LNCaP clone FGC (cell line): ENCODE results near the gene ITPR1.

ENCODE experiments used
- DNase-seq: peaks from one replicate; pipeline ENCODE4 v3.0.0-alpha.2; 2011; ENCODE audit warnings: low read depth
- H3K4me3 ChIP-seq: 2 replicates; pipeline ENCODE4 v1.5.1; 2011; ENCODE audit warnings: mild to moderate bottlenecking, low read depth, low read length, control low read depth
- TF ChIP-seq, protein P1 (sequence below): IDR thresholded peaks from 2 replicates; pipeline ENCODE4 v1.5.1; 2012; ENCODE audit warnings: mild to moderate bottlenecking; ENCODE audit not compliant: control insufficient read depth, insufficient read depth; ENCODE audit errors: extremely low read depth

Gene ITPR1

DNA sequence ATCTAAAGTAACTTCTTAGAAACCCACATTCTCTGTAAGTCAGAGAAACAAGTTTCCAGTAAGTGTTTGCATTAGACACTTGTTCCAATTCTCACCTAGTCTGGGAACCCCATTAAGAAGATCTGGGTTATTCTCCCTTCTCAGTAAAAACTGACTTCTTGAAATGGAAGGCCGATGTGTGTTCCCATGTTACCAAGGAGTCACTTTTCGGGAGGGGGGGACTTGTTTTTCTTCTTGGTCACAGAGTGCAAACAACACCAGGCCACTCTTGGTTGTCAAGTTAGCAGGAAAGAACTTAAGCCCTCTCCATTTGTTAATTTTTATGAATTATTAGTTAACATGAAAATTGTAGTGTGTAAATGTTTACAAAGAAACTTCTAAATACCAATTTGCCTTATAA is 55.6 kb downstream of the ITPR1 start:
- TF ChIP-seq, protein P1, sequence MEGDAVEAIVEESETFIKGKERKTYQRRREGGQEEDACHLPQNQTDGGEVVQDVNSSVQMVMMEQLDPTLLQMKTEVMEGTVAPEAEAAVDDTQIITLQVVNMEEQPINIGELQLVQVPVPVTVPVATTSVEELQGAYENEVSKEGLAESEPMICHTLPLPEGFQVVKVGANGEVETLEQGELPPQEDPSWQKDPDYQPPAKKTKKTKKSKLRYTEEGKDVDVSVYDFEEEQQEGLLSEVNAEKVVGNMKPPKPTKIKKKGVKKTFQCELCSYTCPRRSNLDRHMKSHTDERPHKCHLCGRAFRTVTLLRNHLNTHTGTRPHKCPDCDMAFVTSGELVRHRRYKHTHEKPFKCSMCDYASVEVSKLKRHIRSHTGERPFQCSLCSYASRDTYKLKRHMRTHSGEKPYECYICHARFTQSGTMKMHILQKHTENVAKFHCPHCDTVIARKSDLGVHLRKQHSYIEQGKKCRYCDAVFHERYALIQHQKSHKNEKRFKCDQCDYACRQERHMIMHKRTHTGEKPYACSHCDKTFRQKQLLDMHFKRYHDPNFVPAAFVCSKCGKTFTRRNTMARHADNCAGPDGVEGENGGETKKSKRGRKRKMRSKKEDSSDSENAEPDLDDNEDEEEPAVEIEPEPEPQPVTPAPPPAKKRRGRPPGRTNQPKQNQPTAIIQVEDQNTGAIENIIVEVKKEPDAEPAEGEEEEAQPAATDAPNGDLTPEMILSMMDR: no peak
- H3K4me3 ChIP-seq: no peak overlapping the region
- no peak for DNase-seq

DNA sequence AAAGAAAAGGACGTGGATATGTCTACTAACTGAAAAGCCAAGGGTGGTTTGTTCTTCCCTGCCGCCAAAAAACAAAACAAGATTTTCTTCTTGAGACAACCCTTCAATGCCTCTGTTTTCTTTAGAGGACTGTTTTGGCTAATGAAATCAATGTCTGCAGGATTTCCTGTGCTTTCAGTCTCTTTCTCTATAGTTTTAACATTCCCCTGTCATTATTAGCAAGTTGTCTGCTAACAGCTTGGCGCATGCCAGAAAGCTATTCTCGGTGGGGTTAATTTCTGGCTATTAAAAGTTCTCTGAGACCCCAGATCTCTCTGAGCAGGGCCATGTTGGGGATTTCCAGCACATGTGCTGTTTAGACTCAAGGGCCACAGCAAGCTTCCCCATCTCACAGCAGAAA is 56.7 kb downstream of the ITPR1 start:
- TF ChIP-seq, protein P1: no peak
- H3K4me3 ChIP-seq: no peak overlapping the region
- DNase-seq: no peak

DNA sequence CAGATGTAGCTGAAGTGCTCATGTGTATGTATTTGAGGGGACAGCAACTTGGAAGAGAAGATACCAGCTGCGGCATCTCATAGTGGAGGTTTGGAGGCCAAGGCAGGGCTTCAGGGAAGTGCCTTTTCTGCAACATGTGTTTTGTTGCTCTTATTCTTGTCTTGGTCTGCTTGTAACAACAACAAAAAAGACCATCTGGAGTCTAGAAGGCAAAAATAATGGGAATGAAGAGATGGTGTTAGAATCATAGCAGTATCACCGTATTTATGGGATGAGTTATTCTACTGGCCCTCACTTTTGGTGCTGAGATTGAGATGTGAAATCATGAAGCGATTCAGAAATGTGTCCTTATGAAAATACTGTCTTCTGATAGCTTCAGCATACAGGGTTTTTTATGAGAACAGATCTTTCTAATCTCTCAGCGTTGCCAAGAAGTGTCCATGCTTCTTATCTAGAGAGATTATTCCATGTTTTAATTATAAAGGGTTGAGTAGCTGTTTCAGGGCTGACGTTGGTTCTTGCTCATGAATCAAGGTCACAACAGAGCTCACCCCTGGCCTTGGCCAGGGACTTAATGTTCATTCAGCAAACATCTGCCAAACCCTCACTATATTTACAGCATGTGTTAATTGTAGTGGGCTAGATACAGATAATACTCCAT is 58.0 kb downstream of the ITPR1 start:
- no peak for DNase-seq
- TF ChIP-seq, protein P1: no peak
- no peak overlapping the region for H3K4me3 ChIP-seq

DNA sequence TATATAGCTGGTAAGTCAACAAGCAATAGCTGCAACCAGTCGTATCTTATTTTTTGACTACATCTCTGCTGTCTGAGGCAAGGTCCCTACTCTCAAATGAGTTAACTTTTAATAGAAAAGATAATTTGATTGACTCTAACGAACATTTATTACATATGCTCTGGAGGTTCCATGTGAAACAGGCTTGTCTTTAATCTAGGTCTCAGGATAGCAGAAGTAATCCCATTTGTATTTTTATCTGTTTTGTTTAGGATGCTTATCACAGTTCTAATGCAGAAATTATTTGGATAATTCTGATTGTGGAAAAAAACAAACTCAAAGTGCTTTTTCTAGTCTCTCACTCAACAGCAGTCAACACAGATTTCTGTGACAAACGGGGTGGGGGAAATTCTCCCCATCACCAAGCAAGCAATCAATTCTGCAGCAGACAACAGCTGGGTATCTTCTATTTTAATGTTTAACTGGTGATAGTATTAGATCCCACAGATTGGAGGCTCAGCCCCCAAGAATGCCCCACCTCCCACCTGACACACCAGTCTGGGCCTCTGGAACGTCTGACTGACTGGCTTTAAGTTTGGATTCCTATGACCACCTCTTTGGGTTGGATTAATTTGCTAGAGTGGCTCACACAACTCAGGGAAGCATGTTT is 58.8 kb downstream of the ITPR1 start:
- H3K4me3 ChIP-seq: no peak overlapping the region
- TF ChIP-seq, protein P1: no peak
- DNase-seq: no peak

DNA sequence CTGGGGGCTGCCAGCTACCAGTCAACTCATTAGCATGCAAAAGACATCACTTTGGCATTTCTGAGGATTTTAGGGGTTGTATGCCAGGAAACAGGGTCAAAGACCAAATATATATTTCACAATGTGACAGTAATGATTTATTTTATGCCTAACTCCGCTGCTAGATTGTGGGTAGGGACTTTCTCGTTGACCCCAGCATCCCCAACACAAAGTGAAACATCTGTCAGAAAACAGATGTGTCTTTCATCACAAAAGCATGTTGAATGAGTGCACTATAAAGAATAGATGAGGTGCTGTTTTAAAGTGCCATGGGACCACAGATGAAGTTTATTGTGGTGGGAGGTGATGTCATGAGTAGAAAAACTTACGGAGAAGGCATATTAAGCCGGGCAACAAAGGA is 59.7 kb downstream of the ITPR1 start:
- H3K4me3 ChIP-seq: no peak overlapping the region
- TF ChIP-seq, protein P1: no peak
- DNase-seq: no peak

DNA sequence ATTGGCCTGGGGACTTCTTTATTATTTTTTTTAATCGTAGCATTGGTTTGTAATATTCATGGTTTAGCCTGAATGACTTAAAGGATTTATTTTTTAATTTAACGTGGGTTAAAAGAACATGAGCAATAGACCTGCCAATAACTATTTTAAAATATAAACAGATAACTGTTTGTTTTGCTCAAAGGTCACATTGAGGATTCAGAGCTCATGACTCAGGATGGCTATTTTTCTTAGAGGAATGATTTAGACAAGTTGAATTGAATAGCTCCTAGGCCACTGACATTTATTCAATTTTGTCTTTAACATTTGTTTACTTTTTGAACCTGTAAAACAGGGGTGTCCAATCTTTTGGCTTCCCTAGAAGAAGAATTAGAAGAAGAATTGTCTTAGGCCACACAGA is 68.5 kb downstream of the ITPR1 start:
- H3K4me3 ChIP-seq: no peak overlapping the region
- TF ChIP-seq, protein P1: no peak

DNA sequence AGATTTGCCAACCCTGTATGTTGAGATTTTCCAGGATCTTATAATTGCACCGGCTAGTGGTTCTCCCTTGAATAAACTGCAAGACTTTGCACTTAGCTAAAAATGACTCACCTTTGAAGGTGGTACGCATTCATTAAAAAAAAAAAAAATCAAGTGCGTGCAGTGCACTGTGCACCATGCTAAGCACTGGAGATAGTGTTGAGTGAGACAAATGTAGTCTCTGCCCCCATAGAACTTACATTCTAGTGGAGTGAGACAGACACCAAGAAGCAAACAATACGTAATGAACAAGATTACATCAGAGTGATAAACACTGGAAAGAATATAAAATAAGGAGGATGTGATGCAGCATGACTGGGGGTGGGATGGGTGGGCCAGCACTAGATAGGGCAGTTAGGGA is 69.4 kb downstream of the ITPR1 start:
- TF ChIP-seq, protein P1: no peak

More for the DNA sequence above, 68.5 kb downstream of the ITPR1 start:
- DNase-seq: no peak

More for the DNA sequence above, 69.4 kb downstream of the ITPR1 start:
- no peak overlapping the region for H3K4me3 ChIP-seq
- DNase-seq: no peak
